ENCODE data around the gene RPL36AL. TPM values are rescaled to one million over a fixed set of nuclear protein-coding genes. Genes with fewer than 3 reads are reported as not detected.

Gene RPL36AL
- total RNA-seq, 4 donors from 2014 or later: 132 to 214 (median 159) TPM

DNA sequence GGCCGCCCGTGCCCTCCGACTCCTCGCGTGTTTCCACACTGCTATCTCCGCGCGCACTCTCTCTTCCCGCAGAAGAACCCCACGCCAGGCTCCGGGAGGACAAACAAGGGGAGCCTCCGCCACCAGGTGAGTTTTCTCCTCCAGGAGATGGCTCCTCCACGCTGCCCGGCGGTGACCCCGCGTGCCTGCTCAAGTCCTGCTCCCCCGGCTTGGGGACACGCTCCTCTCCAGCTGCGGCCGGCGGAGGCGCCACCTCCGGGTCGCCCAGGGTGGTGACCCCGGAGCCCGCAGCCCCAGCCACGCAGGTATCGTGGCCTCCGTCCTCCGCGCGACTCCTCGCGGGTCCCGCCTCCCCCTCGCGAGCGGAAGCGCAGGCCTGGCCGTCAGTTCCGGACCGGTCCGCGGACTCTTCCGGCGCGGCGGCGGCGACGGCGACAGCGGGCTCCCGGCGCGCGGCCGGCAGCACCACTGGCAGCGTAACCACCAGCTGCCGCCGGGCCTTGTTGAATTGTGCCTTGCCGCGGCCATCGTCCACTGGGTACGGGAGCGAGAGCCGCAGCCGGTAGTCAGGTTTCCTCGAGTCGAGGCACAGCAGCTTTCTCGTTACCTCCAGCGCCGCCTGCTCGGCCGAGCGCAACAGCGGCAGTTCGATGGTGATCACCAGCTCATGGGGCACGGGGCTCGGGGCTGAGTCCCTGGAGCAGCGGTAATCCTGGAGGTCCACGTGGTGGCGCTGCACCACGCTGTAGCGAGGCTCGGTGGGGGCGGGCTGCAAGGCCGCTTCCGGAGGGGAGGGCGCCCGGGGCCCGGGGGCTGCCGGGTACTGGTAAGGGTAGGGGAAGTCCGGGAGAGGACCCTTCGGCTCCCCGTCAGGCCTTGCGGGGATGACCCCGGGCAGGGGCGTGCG lies 13.5 kb upstream of the RPL36AL start:
- H3K4me3 ChIP-seq (ENCODE audit: low read depth, poor library complexity, severe bottlenecking): peak overlapping the region; percentile 85
- intact Hi-C loops (cut with DNase I; ENCODE audit: low total_unique reads): loop anchor here (5.0 to 10.0 kb wide), 2 partner anchors 131 to 198 kb away; partner anchors contain the start of gene KLHDC2
- DNase-seq (ENCODE audit: low spot score in 2 of 2): peak; percentile 88 to 98
- TF ChIP-seq, protein P1, sequence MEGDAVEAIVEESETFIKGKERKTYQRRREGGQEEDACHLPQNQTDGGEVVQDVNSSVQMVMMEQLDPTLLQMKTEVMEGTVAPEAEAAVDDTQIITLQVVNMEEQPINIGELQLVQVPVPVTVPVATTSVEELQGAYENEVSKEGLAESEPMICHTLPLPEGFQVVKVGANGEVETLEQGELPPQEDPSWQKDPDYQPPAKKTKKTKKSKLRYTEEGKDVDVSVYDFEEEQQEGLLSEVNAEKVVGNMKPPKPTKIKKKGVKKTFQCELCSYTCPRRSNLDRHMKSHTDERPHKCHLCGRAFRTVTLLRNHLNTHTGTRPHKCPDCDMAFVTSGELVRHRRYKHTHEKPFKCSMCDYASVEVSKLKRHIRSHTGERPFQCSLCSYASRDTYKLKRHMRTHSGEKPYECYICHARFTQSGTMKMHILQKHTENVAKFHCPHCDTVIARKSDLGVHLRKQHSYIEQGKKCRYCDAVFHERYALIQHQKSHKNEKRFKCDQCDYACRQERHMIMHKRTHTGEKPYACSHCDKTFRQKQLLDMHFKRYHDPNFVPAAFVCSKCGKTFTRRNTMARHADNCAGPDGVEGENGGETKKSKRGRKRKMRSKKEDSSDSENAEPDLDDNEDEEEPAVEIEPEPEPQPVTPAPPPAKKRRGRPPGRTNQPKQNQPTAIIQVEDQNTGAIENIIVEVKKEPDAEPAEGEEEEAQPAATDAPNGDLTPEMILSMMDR (IDR thresholded peaks at IDR 0.05): no peak
- TF ChIP-seq POLR2A (IDR thresholded peaks at IDR 0.05): peak in 1 of 2 donors; percentile 48
- WGBS, 2 donors: 0 to 1% methylated on average over 41 to 43 of the region's 101 CpGs

DNA sequence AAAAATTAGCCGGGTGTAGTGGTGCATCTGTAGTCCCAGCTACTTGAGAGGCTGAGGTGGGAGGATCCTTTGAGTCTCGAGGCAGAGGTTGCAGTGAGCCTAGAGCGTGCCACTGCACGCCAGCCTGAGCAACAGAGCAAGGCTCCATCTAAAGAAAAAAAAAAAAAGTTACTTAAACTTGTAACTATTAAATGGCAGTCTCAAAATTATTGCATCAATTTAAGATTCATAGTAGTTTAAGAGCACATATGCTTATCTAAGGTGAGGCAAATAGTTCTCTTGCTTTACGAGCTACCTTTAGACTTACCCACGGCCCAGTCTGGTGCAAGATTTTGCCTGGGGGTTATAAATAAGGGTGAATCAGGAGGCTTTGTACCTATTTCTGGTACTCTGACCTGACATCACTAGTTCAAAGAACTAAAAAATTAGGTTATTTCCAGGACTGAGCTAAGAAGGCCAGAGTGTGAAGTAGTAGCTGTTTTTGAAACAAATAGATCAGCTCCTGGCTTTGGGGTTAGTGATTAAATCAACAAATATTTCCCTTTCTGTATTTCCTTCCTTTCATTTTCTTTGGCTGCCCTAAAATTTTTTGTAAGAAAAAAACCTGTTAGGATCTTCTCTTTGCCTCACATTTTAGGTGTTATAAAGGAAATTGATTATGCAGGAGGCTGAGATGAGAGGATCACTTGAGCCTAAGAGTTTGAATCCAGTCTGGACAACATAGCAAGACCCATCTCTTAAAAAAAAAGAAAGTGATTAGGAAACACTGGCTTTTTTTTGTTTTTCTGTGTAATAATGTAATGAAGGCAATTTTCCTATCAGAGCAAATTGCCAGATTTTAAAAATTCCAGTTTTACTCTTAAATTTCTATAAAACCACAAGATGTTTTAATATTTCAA lies 3.8 kb upstream of the RPL36AL start:
- no peak overlapping the region for H3K4me3 ChIP-seq (ENCODE audit: low read depth, poor library complexity, severe bottlenecking)
- TF ChIP-seq, protein P1 (IDR thresholded peaks at IDR 0.05): no peak
- no peak for TF ChIP-seq POLR2A (IDR thresholded peaks at IDR 0.05)
- WGBS, 2 donors: 40 to 53% methylated on average over 6 of the region's 6 CpGs
- intact Hi-C loops (cut with DNase I; ENCODE audit: low total_unique reads): no loop called here
- DNase-seq (ENCODE audit: low spot score in 2 of 2): no peak

DNA sequence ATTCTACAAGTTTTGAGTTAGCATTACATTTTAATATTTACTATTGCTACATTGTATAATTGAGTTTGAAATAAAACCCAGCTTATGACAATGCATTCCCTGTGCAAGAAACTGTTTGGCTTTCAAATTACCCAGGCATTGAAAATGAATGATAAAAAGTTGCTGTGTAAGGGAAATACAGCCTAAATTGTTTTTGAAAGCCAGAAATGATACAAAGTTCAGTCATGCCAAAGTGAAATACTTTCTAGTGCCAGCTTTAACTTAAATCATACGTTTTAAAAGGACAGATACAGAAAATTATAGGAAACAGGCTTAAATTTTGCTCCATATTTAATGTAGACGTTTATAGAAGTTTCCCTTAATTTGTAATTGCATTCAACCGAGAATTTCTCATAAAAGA lies 3.0 kb upstream of the RPL36AL start:
- WGBS, 2 donors: 34 to 42% methylated on average over 3 of the region's 3 CpGs
- H3K4me3 ChIP-seq (ENCODE audit: low read depth, poor library complexity, severe bottlenecking): no peak overlapping the region
- intact Hi-C loops (cut with DNase I; ENCODE audit: low total_unique reads): no loop called here
- TF ChIP-seq POLR2A (IDR thresholded peaks at IDR 0.05): no peak
- TF ChIP-seq, protein P1 (IDR thresholded peaks at IDR 0.05): no peak
- no peak for DNase-seq (ENCODE audit: low spot score in 2 of 2)

DNA sequence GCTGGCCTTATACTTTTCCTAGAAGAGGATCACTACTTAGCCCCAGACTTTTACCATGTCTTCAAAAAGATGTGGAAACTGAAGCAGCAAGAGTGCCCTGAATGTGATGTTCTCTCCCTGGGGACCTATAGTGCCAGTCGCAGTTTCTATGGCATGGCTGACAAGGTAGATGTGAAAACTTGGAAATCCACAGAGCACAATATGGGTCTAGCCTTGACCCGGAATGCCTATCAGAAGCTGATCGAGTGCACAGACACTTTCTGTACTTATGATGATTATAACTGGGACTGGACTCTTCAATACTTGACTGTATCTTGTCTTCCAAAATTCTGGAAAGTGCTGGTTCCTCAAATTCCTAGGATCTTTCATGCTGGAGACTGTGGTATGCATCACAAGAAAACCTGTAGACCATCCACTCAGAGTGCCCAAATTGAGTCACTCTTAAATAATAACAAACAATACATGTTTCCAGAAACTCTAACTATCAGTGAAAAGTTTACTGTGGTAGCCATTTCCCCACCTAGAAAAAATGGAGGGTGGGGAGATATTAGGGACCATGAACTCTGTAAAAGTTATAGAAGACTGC lies 1.7 kb upstream of the RPL36AL start:
- intact Hi-C loops (cut with DNase I; ENCODE audit: low total_unique reads): no loop called here
- DNase-seq (ENCODE audit: low spot score in 2 of 2): no peak
- H3K4me3 ChIP-seq (ENCODE audit: low read depth, poor library complexity, severe bottlenecking): no peak overlapping the region
- TF ChIP-seq POLR2A (IDR thresholded peaks at IDR 0.05): no peak
- TF ChIP-seq, protein P1 (IDR thresholded peaks at IDR 0.05): no peak
- WGBS, 2 donors: 44 to 51% methylated on average over 3 of the region's 3 CpGs

DNA sequence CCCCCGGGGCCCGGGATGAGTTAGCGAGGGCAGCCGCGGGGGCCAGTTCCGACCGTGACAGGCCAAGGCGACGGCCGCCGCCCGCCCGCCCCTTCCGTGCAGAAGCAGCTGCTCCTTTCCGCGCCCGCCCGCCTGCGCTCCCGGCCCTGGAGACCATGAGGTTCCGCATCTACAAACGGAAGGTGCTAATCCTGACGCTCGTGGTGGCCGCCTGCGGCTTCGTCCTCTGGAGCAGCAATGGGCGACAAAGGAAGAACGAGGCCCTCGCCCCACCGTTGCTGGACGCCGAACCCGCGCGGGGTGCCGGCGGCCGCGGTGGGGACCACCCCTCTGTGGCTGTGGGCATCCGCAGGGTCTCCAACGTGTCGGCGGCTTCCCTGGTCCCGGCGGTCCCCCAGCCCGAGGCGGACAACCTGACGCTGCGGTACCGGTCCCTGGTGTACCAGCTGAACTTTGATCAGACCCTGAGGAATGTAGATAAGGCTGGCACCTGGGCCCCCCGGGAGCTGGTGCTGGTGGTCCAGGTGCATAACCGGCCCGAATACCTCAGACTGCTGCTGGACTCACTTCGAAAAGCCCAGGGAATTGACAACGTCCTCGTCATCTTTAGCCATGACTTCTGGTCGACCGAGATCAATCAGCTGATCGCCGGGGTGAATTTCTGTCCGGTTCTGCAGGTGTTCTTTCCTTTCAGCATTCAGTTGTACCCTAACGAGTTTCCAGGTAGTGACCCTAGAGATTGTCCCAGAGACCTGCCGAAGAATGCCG lies 872 bp upstream of the RPL36AL start:
- intact Hi-C loops (cut with DNase I; ENCODE audit: low total_unique reads): no loop called here
- 6 to 8% methylated on average over 19 to 31 of the region's 65 CpGs for WGBS, 2 donors
- TF ChIP-seq, protein P1 (IDR thresholded peaks at IDR 0.05): no peak
- no peak for TF ChIP-seq POLR2A (IDR thresholded peaks at IDR 0.05)

More for the DNA sequence above, 872 bp upstream of the RPL36AL start:
- H3K4me3 ChIP-seq (ENCODE audit: low read depth, poor library complexity, severe bottlenecking): peak overlapping the region; percentile 77
- DNase-seq (ENCODE audit: low spot score in 2 of 2): peak; percentile 60 to 94
